HG02763 (cell line): ENCODE results near the gene CBFA2T3.

Experiments used
- ATAC-seq: cut with Tn5 transposase; IDR thresholded peaks from one replicate; pipeline ENCODE4 v1.9.1; 2021; ENCODE audit warnings: mild to moderate bottlenecking, moderate library complexity; ENCODE audit not compliant: unreplicated experiment

The CBFA2T3 gene

GRCh38 chr16:88999457-89000206 is 22.6 kb upstream of the CBFA2T3 start:
- no peak for ATAC-seq

DNA sequence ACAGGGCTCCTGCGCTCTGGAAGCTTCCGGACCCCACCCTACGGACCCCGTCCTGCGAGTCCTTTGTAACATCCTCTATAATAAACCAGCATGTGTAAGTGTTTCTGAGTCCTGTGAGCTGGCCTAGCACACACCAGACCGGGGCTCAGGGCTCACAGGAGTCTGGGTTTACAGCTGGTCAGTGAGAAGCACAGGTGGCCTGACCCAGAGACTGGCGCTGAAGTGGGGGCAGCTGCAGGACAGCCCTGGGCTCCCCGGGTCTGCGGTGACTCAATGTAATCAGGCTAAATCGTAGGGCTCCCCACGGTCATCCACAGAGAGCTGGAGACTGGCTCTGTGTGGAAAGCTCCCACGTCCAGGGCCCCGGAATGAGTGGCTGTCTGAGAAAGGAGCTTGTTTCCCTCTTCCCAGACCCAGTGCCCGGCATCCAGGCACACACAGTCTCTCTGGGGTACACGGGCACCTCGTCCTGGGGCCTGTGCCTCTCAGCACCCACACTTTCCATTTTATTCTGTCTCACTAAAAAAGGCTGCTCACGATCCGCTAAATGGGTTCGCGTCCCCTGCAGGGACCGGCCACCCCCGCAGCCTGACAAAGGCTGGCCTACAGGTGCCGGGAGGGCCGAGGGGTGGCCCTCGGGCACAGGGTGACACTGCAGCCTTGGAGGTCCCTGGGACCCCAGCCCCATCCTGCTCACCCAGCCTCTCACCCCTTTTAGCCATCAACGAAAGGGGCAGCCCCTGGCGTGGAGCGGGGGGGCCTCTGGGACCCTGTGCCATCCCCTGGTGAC is 18.9 kb upstream of the CBFA2T3 start:
- ATAC-seq = no peak

GRCh38 chr16:88995194-88995593 is 18.2 kb upstream of the CBFA2T3 start:
- ATAC-seq = no peak

GRCh38 chr16:88994695-88995094 is 17.7 kb upstream of the CBFA2T3 start:
- ATAC-seq = no peak

DNA sequence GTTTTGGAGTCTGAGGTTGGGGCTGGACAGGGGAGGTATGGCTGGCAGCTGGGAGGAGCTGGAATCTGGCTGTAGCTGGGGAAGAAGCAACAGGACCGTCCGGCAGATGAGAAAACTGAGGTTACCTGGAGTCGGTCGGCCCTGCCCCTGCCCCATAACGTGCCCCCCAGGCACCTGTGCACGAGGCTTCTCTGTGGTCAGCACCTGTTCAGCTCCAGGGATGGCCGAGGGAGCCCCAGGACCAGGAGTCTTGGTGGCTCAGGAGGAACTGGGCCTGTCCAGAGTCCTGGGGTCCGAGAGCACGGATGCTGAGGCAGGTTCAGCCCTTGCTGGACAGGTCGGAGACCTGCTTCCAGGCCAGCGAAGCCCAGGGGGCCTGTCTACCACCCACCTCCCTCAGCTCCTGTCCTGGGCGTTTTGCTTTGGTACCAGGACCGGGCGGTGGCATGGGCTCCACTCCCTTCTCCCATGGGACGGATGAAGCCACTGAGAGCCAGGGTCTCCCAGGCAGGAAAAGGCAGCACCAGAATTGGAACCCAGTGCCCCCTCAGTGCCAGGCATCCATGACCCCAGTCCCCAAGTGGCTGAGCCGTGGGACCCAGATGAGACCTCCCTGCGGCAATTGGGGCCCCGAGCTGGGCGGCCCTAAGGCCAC is 17.1 kb upstream of the CBFA2T3 start:
- no peak for ATAC-seq

DNA sequence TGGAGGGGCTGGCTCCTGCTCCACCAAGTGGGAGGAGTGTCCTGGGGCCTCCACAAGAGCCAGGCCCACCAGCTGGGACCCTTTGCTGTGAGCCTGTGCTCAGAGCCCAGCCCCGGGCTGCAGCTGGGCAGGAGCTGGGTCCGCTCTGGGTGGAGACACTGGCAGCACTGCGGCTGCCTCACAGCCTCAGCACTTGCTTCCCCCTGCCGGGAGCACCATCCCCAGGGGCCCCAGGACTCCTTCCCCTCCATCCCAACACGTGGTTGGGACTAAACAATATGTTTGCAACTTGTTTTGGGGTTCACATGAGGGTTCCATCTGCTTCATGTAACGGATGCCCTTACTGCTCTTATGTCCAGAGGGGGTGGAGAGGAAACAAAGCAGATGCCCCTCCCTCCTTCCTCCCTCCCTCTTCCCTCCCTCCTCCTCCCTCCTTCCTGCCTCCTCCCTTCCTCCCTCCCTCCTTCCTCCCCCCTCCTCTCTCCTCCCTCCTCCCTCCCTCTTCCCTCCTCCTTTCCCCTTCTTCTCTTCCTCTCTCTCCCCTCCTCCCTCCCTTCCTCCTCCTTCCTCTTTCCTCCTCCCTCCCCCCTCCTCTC is 16.3 kb upstream of the CBFA2T3 start:
- ATAC-seq = no peak

- ATAC-seq = no peak
Measured at GRCh38 chr16:88992351-88993165, 15.6 kb upstream of the CBFA2T3 start.

DNA sequence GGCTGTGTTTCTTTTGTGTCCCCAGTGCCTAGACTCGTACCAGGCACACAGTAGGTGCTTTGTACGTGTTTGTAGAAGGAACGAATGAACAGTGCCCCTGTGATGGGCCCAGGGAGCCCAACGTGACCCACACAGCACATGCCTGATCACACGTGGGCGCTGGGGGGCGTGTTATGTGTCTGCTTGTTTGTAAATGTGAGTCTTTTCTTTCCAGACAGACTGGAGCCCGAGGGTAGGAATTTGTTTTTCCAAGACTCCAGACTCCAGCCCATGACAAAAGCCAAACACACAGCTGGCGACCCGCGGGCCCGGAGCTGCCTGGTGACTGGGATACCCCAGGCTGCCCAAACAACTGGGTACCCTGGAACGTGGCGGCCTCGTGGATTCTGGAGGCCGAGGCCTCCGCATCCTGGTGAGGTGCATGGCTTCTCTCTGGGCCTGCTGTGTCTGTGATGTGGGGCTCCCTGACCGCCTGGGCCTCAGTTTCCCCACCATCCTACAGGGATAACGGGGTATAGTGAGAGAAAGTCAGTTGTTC is 14.9 kb upstream of the CBFA2T3 start:
- ATAC-seq = no peak

- ATAC-seq = no peak
Measured at GRCh38 chr16:88989852-88990547, 13.0 kb upstream of the CBFA2T3 start.

DNA sequence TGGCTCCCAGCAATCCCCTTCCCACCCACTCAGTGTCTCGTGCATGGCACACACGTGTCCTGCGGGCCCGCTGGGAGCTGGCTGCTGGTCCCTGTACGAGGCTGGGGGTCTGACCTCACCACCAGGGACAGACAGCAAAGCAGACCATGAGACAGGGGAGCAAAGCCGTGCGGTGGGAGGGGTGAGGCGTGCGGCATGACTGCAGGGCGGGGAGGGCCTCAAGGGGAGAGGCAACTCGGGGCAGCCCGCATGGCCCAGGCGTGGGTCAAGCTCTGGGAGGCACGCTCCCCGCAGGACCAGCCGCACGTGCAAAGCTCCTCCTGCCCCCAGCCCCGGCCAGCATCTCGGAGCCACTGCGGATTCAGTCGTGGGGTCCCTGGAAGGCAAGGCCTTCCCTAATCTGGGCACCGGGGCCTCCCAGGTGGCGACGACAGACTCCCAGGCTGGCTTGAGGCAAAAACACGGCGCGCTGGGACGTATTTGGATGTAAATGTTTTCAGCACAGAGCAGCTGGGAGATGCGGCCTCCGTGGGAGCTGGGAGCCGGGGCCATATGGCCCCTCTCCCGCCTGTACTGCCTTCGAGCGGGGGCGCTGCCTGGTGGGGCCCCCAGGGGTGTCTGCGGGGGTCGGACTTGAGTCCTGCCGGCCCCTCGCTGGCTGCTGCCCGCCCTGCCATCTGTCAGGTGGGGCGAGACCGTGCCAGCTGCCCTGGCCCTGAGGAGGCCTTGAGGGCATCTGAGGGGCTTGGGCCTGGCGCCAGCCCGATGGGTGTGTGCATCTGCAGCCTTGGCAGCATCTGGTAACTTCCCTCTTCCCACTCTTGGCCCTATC is 12.2 kb upstream of the CBFA2T3 start:
- ATAC-seq = no peak

DNA sequence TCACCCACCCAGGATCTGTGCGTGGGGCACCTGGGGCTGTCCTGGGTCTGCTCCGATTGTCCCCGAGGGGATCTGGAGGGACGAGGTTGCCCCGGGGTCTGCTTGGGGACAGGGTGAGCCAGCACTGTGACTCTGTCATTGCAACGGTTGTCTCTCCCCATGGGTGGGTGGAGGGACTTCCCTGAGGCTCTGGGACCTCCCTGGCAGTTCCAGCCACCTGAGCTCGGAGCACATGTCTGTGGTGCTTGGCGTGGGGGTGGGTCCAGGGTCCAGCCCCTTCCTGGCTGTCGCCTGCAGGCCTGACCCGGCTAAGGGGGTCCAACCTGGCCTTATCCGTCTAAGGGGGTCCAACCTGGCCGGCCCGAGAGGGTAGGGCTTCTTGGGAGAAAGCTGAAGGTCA is 8.5 kb upstream of the CBFA2T3 start:
- ATAC-seq = no peak

- no peak for ATAC-seq
Measured at GRCh38 chr16:88983771-88984687, 7.0 kb upstream of the CBFA2T3 start.

- no peak for ATAC-seq
Measured at GRCh38 chr16:88983165-88983564, 6.2 kb upstream of the CBFA2T3 start.

DNA sequence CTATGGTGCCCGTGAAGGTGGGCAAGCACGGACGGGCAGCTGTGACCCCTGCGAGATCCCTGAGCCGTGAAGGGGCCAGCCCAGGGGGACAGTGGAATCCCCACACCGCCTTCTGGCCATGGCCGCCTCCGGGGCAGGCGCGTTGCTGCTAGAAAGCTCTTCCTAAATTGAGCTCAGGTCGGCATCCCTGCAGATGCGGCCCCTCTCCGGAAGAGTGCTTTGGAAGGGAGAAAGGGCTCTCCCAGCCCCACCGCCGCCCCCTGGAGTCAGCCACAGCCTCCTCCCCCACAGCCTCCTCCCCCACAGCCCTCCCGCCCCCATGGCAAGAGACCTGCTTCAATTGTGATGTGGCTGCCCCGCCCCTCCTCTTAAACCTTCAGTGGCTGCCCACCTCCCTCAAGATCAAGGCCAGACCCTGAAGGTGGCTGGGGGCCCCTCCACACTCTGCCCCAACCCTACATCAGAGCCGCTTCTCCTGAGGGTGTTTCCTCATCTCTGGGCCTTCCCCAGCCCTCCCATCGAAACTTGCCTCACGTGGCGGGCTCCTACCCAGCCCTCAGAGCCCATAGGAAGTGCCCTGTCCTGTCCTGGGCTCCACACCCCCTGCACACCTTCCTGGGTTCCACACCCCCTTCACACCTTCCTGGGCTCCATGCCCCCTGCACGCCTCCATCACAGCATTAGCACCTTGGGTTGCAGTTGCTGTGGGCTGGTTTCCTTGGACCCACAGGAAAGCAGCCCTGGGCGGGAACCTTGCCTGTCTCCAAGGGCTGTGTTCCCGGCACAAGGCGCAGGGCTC is 5.5 kb upstream of the CBFA2T3 start:
- ATAC-seq = no peak

GRCh38 chr16:88979353-88980015 is 2.5 kb upstream of the CBFA2T3 start:
- ATAC-seq = no peak

DNA sequence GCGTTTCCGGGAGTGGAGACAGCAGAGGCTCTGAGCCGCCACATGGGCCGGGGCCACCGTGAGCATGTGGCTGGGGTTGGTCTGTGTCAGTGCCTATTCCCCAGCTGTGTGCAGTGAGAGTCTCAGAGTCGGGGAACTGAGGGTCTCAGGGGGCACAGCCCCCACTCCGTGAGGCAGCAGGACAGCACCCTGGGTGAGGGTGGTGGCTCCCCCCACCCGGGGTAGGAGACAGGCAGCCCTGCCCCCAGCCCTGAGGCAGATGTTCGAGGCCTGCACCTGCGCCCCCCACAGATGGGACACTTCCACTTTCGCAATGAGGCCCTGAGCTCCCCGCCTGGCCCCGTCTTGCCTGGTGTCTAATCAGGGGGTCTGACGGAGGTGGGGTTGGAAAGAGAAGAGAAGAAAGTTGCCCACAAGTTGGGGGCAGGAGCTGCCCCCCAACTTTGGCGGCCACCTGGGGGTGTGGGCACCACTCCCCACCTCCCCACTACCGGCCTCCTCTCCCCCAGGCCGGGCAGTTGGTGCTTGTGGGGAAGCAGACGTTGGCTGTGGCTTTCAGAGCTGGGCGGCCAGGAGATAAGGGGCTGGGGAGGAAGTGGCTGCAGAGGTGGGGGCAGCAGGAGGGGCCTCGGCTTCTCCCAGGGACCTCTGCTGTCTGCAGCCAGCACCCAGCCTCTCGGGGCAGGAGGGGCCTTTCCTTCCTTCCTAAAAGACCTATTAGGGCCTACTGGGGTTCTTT is 1.8 kb upstream of the CBFA2T3 start:
- ATAC-seq = no peak
